Keratinocyte (primary cell): ENCODE data around the gene KATNB1. TPM values are rescaled to one million over a fixed set of nuclear protein-coding genes. Genes with fewer than 3 reads are reported as not detected.

Experiments
- DNase-seq: peaks from one replicate; pipeline ENCODE4 v3.0.0-alpha.2; 2011; ENCODE audit warnings: low read depth, missing footprints, low spot score
- FAIRE-seq: peaks from 2 replicates; lab custom pipeline; 2011; peaks lifted over from hg19 to GRCh38; lab: Jason Lieb, UNC
- H2AFZ ChIP-seq: 2 replicates; pipeline ENCODE4 v1.6.0; 2012; ENCODE audit warnings: low read length, control low read depth, inconsistent platforms; ENCODE audit not compliant: control insufficient read depth
- H3K27ac ChIP-seq: 2 replicates; pipeline ENCODE4 v1.5.1; 2011; ENCODE audit warnings: low read length; ENCODE audit not compliant: control insufficient read depth, insufficient read depth
- H3K27me3 ChIP-seq: 3 replicates; pipeline ENCODE4 v1.6.0; 2011; ENCODE audit warnings: low read length; ENCODE audit not compliant: control insufficient read depth, insufficient read depth; ENCODE audit errors: extremely low read depth
- H3K36me3 ChIP-seq, 2 experiments: 2 replicates in 1 of 2; 3 replicates in 1 of 2; pipeline ENCODE4 v1.5.1; 2011; ENCODE audit warnings: low read length in 2 of 2, mild to moderate bottlenecking in 1 of 2; ENCODE audit not compliant: control insufficient read depth in 2 of 2, insufficient read depth in 2 of 2; ENCODE audit errors: extremely low read depth in 1 of 2
- H3K4me1 ChIP-seq: 3 replicates; pipeline ENCODE4 v1.5.1; 2011; ENCODE audit warnings: low read length; ENCODE audit not compliant: control insufficient read depth, insufficient read depth; ENCODE audit errors: extremely low read depth
- H3K4me2 ChIP-seq: 3 replicates; pipeline ENCODE4 v1.6.0; 2011; ENCODE audit warnings: low read depth, low read length; ENCODE audit not compliant: control insufficient read depth, insufficient read depth; ENCODE audit errors: extremely low read depth
- H3K4me3 ChIP-seq, 3 experiments: fragments of 200-600 bp in 1 of 3; sonication (generic) in 1 of 3; 2 replicates in 2 of 3; 3 replicates in 1 of 3; pipeline ENCODE4 v1.5.1; 2011 to 2016; ENCODE audit warnings: low read length in 3 of 3, mild to moderate bottlenecking in 3 of 3, control low read depth in 2 of 3, inconsistent platforms in 1 of 3, low read depth in 1 of 3, mixed read lengths in 1 of 3, mixed run types in 1 of 3, moderate library complexity in 1 of 3; ENCODE audit not compliant: control insufficient read depth in 2 of 3, insufficient read depth in 2 of 3; ENCODE audit errors: extremely low read depth in 1 of 3
- H3K79me2 ChIP-seq: 2 replicates; pipeline ENCODE4 v1.6.0; 2012; ENCODE audit warnings: low read length; ENCODE audit not compliant: control insufficient read depth, insufficient read depth
- H3K9ac ChIP-seq: 3 replicates; pipeline ENCODE4 v1.6.0; 2011; ENCODE audit warnings: low read length; ENCODE audit not compliant: control insufficient read depth, insufficient read depth; ENCODE audit errors: extremely low read depth
- H3K9me1 ChIP-seq: 3 replicates; pipeline ENCODE4 v1.6.0; 2011; ENCODE audit warnings: low read length; ENCODE audit not compliant: control insufficient read depth, insufficient read depth; ENCODE audit errors: extremely low read depth
- H3K9me3 ChIP-seq: 2 replicates; pipeline ENCODE4 v1.5.1; 2012; ENCODE audit warnings: low read depth, low read length; ENCODE audit not compliant: control insufficient read depth
- H4K20me1 ChIP-seq: 3 replicates; pipeline ENCODE4 v1.6.0; 2011; ENCODE audit warnings: low read length; ENCODE audit not compliant: control insufficient read depth, insufficient read depth; ENCODE audit errors: extremely low read depth
- EZH2 ChIP-seq: IDR thresholded peaks from one replicate; pipeline ENCODE4 v1.6.1; 2012; ENCODE audit warnings: inconsistent platforms, mild to moderate bottlenecking, low read length, moderate library complexity
- dilution Hi-C: fragments of 300-500 bp; cut with MboI; formaldehyde crosslinking; loops from one replicate; pipeline ENCODE4 v1.7.0; 2020; ENCODE audit warnings: low sequenced_read_pairs; ENCODE audit not compliant: extremely low pct_ligation_motif_present
- polyA plus RNA-seq, 5 experiments: library from polyadenylated mRNA; depleted of rRNA in 3 of 5; stranded (reverse) in 3 of 5; stranded (forward) in 1 of 5; unstranded in 1 of 5; fragments of >200 nt; gene quantifications; 1 replicate in 1 of 5; 2 replicates in 3 of 5; 3 replicates in 1 of 5; pipeline versions ENCODE4 v1.2.1 to v1.2.3, GENCODE V29; 2011 to 2012; ENCODE audit warnings: missing spikeins in 2 of 5, low read depth in 1 of 5, low replicate concordance in 1 of 5
- TF ChIP-seq, protein P1 (sequence below), 3 experiments: IDR thresholded peaks in 1 of 3; conservative IDR thresholded peaks in 1 of 3; optimal IDR thresholded peaks in 1 of 3; 2 replicates in 2 of 3; 3 replicates in 1 of 3; pipeline versions ENCODE3 to v1.5.1; 2011; ENCODE audit warnings: low read length in 3 of 3, mild to moderate bottlenecking in 3 of 3, moderate library complexity in 2 of 3, control low read depth in 1 of 3, inconsistent platforms in 1 of 3; ENCODE audit not compliant: insufficient read depth in 2 of 3; ENCODE audit errors: extremely low read depth in 1 of 3

Gene KATNB1
- polyA plus RNA-seq, 1 donor (not counting 4 experiments of a cell fraction or from before 2014, with no cell fraction given): 18.9 TPM

GRCh38 chr16:57755726-57756423 lies 20.3 kb downstream of the KATNB1 start:
- DNase-seq (no peak), FAIRE-seq (no peak)
- Histone ChIP-seq H3K4me1 (peaks cover 11% of the 10 kb centered on the region), H3K9ac (no peak overlapping the region), H3K27me3 (no peaks in the 10 kb centered on the region), H3K9me3 (no peaks in the 10 kb centered on the region), H3K4me3 (no peak overlapping the region), H3K27ac (no peak overlapping the region), H2AFZ (no peak overlapping the region), H4K20me1 (peaks cover 3% of the 10 kb centered on the region), H3K4me2 (no peak overlapping the region), H3K79me2 (no peaks in the 10 kb centered on the region), H3K9me1 (no peaks in the 10 kb centered on the region), H3K36me3 (peaks cover 20 to 21% of the 10 kb centered on the region in 2 experiments)
- TF ChIP-seq, protein P1, sequence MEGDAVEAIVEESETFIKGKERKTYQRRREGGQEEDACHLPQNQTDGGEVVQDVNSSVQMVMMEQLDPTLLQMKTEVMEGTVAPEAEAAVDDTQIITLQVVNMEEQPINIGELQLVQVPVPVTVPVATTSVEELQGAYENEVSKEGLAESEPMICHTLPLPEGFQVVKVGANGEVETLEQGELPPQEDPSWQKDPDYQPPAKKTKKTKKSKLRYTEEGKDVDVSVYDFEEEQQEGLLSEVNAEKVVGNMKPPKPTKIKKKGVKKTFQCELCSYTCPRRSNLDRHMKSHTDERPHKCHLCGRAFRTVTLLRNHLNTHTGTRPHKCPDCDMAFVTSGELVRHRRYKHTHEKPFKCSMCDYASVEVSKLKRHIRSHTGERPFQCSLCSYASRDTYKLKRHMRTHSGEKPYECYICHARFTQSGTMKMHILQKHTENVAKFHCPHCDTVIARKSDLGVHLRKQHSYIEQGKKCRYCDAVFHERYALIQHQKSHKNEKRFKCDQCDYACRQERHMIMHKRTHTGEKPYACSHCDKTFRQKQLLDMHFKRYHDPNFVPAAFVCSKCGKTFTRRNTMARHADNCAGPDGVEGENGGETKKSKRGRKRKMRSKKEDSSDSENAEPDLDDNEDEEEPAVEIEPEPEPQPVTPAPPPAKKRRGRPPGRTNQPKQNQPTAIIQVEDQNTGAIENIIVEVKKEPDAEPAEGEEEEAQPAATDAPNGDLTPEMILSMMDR (optimal IDR thresholded peaks at IDR 0.05 in 1 of 3, IDR thresholded peaks at IDR 0.05 in 1 of 3, conservative IDR thresholded peaks at IDR 0.05 in 1 of 3; ENCODE audit: extremely low read depth in 1 of 3, insufficient read depth in 2 of 3, low read length in 3 of 3): no peak
- TF ChIP-seq EZH2: no peak
- dilution Hi-C loops: no loop called here

- FAIRE-seq: no peak
- Histone ChIP-seq H3K4me1 (peaks cover 11% of the 10 kb centered on the region), H3K27me3 (no peaks in the 10 kb centered on the region), H3K79me2 (no peaks in the 10 kb centered on the region), H3K9me1 (no peaks in the 10 kb centered on the region), H3K4me3 (no peak overlapping the region), H3K9me3 (no peaks in the 10 kb centered on the region), H4K20me1 (peaks cover 3% of the 10 kb centered on the region), H3K9ac (no peak overlapping the region), H3K36me3 (peaks cover 22 to 25% of the 10 kb centered on the region in 2 experiments), H3K4me2 (no peak overlapping the region), H3K27ac (no peak overlapping the region), H2AFZ (no peak overlapping the region)
- dilution Hi-C loops: no loop called here
- TF ChIP-seq EZH2: no peak
- TF ChIP-seq, protein P1 (optimal IDR thresholded peaks at IDR 0.05 in 1 of 3, IDR thresholded peaks at IDR 0.05 in 1 of 3, conservative IDR thresholded peaks at IDR 0.05 in 1 of 3; ENCODE audit: extremely low read depth in 1 of 3, insufficient read depth in 2 of 3, low read length in 3 of 3): no peak
- DNase-seq: no peak
These were observed 21.1 kb downstream of the KATNB1 start for GRCh38 chr16:57756424-57757325.
